Measurements from ENCODE around the gene IQSEC1.

IQSEC1 gene

GRCh38 chr3:12988728-12989454, 84.3 kb downstream of the IQSEC1 start:
- Histone ChIP-seq H3K9me3 (ENCODE audit: control insufficient read depth, insufficient read depth, low read length) (no peaks in the 10 kb centered on the region), H3K27ac (ENCODE audit: low read length) (no peak overlapping the region), H3K4me3 (ENCODE audit: low read length) (no peak overlapping the region), H3K4me1 (ENCODE audit: control insufficient read depth, insufficient read depth, low read length) (peaks cover 12% of the 10 kb centered on the region), H3K27me3 (ENCODE audit: control insufficient read depth, insufficient read depth, low read length) (0 out of 2 replicates have a peak, but pooled peaks cover 2% of the 10 kb centered on the region), H3K36me3 (ENCODE audit: control insufficient read depth, insufficient read depth, low read length) (no peaks in the 10 kb centered on the region)
- DNase-seq (ENCODE audit: low read depth, low spot score) = no peak
- WGBS (ENCODE audit: insufficient coverage, insufficient read length) = no CpG with 5 or more reads among the region's 5 CpGs

GRCh38 chr3:12987602-12988001, 85.6 kb downstream of the IQSEC1 start:
- no peaks in the 10 kb centered on the region for H3K27me3 ChIP-seq (ENCODE audit: control insufficient read depth, insufficient read depth, low read length)
- peaks cover 8% of the 10 kb centered on the region for H3K4me1 ChIP-seq (ENCODE audit: control insufficient read depth, insufficient read depth, low read length)
- no peaks in the 10 kb centered on the region for H3K9me3 ChIP-seq (ENCODE audit: control insufficient read depth, insufficient read depth, low read length)
- no peak overlapping the region for H3K27ac ChIP-seq (ENCODE audit: low read length)
- DNase-seq (ENCODE audit: low read depth, low spot score) = no peak
- no CpG with 5 or more reads among the region's 5 CpGs for WGBS (ENCODE audit: insufficient coverage, insufficient read length)
- no peaks in the 10 kb centered on the region for H3K36me3 ChIP-seq (ENCODE audit: control insufficient read depth, insufficient read depth, low read length)
- H3K4me3 ChIP-seq (ENCODE audit: low read length) = no peak overlapping the region

- Histone ChIP-seq H3K4me1 (ENCODE audit: control insufficient read depth, insufficient read depth, low read length) (peaks cover 6% of the 10 kb centered on the region; the same call in 1 of the 2 replicates), H3K36me3 (ENCODE audit: control insufficient read depth, insufficient read depth, low read length) (no peaks in the 10 kb centered on the region), H3K9me3 (ENCODE audit: control insufficient read depth, insufficient read depth, low read length) (no peaks in the 10 kb centered on the region), H3K27me3 (ENCODE audit: control insufficient read depth, insufficient read depth, low read length) (no peaks in the 10 kb centered on the region), H3K27ac (ENCODE audit: low read length) (no peak overlapping the region), H3K4me3 (ENCODE audit: low read length) (no peak overlapping the region)
- no peak for DNase-seq (ENCODE audit: low read depth, low spot score)
- WGBS (ENCODE audit: insufficient coverage, insufficient read length) = no CpG with 5 or more reads among the region's 15 CpGs
Measured at GRCh38 chr3:12986986-12987385, 86.2 kb downstream of the IQSEC1 start.

GRCh38 chr3:12986521-12986920, 86.7 kb downstream of the IQSEC1 start:
- Histone ChIP-seq H3K9me3 (ENCODE audit: control insufficient read depth, insufficient read depth, low read length) (no peaks in the 10 kb centered on the region), H3K27ac (ENCODE audit: low read length) (no peak overlapping the region), H3K27me3 (ENCODE audit: control insufficient read depth, insufficient read depth, low read length) (no peaks in the 10 kb centered on the region), H3K4me1 (ENCODE audit: control insufficient read depth, insufficient read depth, low read length) (peaks cover 7% of the 10 kb centered on the region; the same call in 1 of the 2 replicates), H3K36me3 (ENCODE audit: control insufficient read depth, insufficient read depth, low read length) (no peaks in the 10 kb centered on the region), H3K4me3 (ENCODE audit: low read length) (no peak overlapping the region)
- DNase-seq (ENCODE audit: low read depth, low spot score) = no peak
- WGBS (ENCODE audit: insufficient coverage, insufficient read length) = no CpG with 5 or more reads among the region's 11 CpGs

GRCh38 chr3:12986031-12986430, 87.2 kb downstream of the IQSEC1 start:
- Histone ChIP-seq H3K4me3 (ENCODE audit: low read length) (no peak overlapping the region), H3K27ac (ENCODE audit: low read length) (no peak overlapping the region), H3K27me3 (ENCODE audit: control insufficient read depth, insufficient read depth, low read length) (no peaks in the 10 kb centered on the region), H3K36me3 (ENCODE audit: control insufficient read depth, insufficient read depth, low read length) (no peaks in the 10 kb centered on the region), H3K9me3 (ENCODE audit: control insufficient read depth, insufficient read depth, low read length) (no peaks in the 10 kb centered on the region), H3K4me1 (ENCODE audit: control insufficient read depth, insufficient read depth, low read length) (peaks cover 7% of the 10 kb centered on the region; the same call in 1 of the 2 replicates)
- no CpG with 5 or more reads among the region's 8 CpGs for WGBS (ENCODE audit: insufficient coverage, insufficient read length)
- no peak for DNase-seq (ENCODE audit: low read depth, low spot score)

GRCh38 chr3:12985148-12985547, 88.1 kb downstream of the IQSEC1 start:
- no CpG with 5 or more reads among the region's 6 CpGs for WGBS (ENCODE audit: insufficient coverage, insufficient read length)
- no peaks in the 10 kb centered on the region for H3K36me3 ChIP-seq (ENCODE audit: control insufficient read depth, insufficient read depth, low read length)

GRCh38 chr3:12984023-12984823, 89.0 kb downstream of the IQSEC1 start:
- WGBS (ENCODE audit: insufficient coverage, insufficient read length) = no CpG with 5 or more reads among the region's 7 CpGs
- H3K27me3 ChIP-seq (ENCODE audit: control insufficient read depth, insufficient read depth, low read length) = no peaks in the 10 kb centered on the region
- no peaks in the 10 kb centered on the region for H3K36me3 ChIP-seq (ENCODE audit: control insufficient read depth, insufficient read depth, low read length)
- DNase-seq (ENCODE audit: low read depth, low spot score) = no peak
- no peaks in the 10 kb centered on the region for H3K9me3 ChIP-seq (ENCODE audit: control insufficient read depth, insufficient read depth, low read length)
- H3K27ac ChIP-seq (ENCODE audit: low read length) = no peak overlapping the region
- peaks cover 9% of the 10 kb centered on the region for H3K4me1 ChIP-seq (ENCODE audit: control insufficient read depth, insufficient read depth, low read length)
- no peak overlapping the region for H3K4me3 ChIP-seq (ENCODE audit: low read length)

More at GRCh38 chr3:12985148-12985547, 88.1 kb downstream of the IQSEC1 start:
- H3K9me3 ChIP-seq (ENCODE audit: control insufficient read depth, insufficient read depth, low read length) = no peaks in the 10 kb centered on the region
- H3K4me3 ChIP-seq (ENCODE audit: low read length) = no peak overlapping the region
- H3K27ac ChIP-seq (ENCODE audit: low read length) = no peak overlapping the region
- no peak for DNase-seq (ENCODE audit: low read depth, low spot score)
- H3K4me1 ChIP-seq (ENCODE audit: control insufficient read depth, insufficient read depth, low read length) = peaks cover 9% of the 10 kb centered on the region
- no peaks in the 10 kb centered on the region for H3K27me3 ChIP-seq (ENCODE audit: control insufficient read depth, insufficient read depth, low read length)

GRCh38 chr3:12983319-12983718, 89.9 kb downstream of the IQSEC1 start:
- Histone ChIP-seq H3K4me3 (ENCODE audit: low read length) (no peak overlapping the region), H3K9me3 (ENCODE audit: control insufficient read depth, insufficient read depth, low read length) (no peaks in the 10 kb centered on the region), H3K27ac (ENCODE audit: low read length) (no peak overlapping the region), H3K36me3 (ENCODE audit: control insufficient read depth, insufficient read depth, low read length) (no peaks in the 10 kb centered on the region), H3K27me3 (ENCODE audit: control insufficient read depth, insufficient read depth, low read length) (no peaks in the 10 kb centered on the region), H3K4me1 (ENCODE audit: control insufficient read depth, insufficient read depth, low read length) (peaks cover 10% of the 10 kb centered on the region)
- WGBS (ENCODE audit: insufficient coverage, insufficient read length) = no CpG with 5 or more reads among the region's 9 CpGs
- DNase-seq (ENCODE audit: low read depth, low spot score) = no peak

GRCh38 chr3:12982619-12983101, 90.6 kb downstream of the IQSEC1 start:
- Histone ChIP-seq H3K36me3 (ENCODE audit: control insufficient read depth, insufficient read depth, low read length) (no peaks in the 10 kb centered on the region), H3K9me3 (ENCODE audit: control insufficient read depth, insufficient read depth, low read length) (no peaks in the 10 kb centered on the region), H3K4me1 (ENCODE audit: control insufficient read depth, insufficient read depth, low read length) (peaks cover 13% of the 10 kb centered on the region), H3K27ac (ENCODE audit: low read length) (no peak overlapping the region), H3K4me3 (ENCODE audit: low read length) (no peak overlapping the region), H3K27me3 (ENCODE audit: control insufficient read depth, insufficient read depth, low read length) (no peaks in the 10 kb centered on the region)
- DNase-seq (ENCODE audit: low read depth, low spot score) = no peak
- no CpG with 5 or more reads among the region's 5 CpGs for WGBS (ENCODE audit: insufficient coverage, insufficient read length)

- peaks cover 10% of the 10 kb centered on the region for H3K4me1 ChIP-seq (ENCODE audit: control insufficient read depth, insufficient read depth, low read length)
- H3K36me3 ChIP-seq (ENCODE audit: control insufficient read depth, insufficient read depth, low read length) = no peaks in the 10 kb centered on the region
- no peak overlapping the region for H3K4me3 ChIP-seq (ENCODE audit: low read length)
- no peaks in the 10 kb centered on the region for H3K27me3 ChIP-seq (ENCODE audit: control insufficient read depth, insufficient read depth, low read length)
- no peak for DNase-seq (ENCODE audit: low read depth, low spot score)
- WGBS (ENCODE audit: insufficient coverage, insufficient read length) = no CpG with 5 or more reads among the region's 13 CpGs
- H3K27ac ChIP-seq (ENCODE audit: low read length) = no peak overlapping the region
- H3K9me3 ChIP-seq (ENCODE audit: control insufficient read depth, insufficient read depth, low read length) = no peaks in the 10 kb centered on the region
Measured at GRCh38 chr3:12981306-12982275, 91.6 kb downstream of the IQSEC1 start.

Data from iPS DF 6.9 (cell line).